Calu3 (cell line): ENCODE measurements around the gene TAF4B. TPM values are rescaled to one million over a fixed set of nuclear protein-coding genes. Genes with fewer than 3 reads are reported as not detected.

Experiments used
- BruUV-seq: library from RNA; stranded (reverse); fragments of 400-500 nt; replicated peaks from 2 replicates; lab custom pipeline; 2021; lab: Mats Ljungman, UMichigan
- CTCF ChIA-PET: fragments of 300-600 bp; sonication (Branson Sonifier 250); formaldehyde crosslinking; loops from one replicate; lab custom pipeline; 2022; ENCODE audit warnings: antibody characterized with exemption; lab: Charles Lee
- DNase-seq: peaks from one replicate; pipeline ENCODE4 v3.0.0; 2022
- H3K27ac Mint-ChIP-seq: one replicate; pipeline ENCODE4 v1.8.0; 2022; ENCODE audit warnings: mixed read lengths; ENCODE audit not compliant: unreplicated experiment
- H3K27me3 Mint-ChIP-seq: one replicate; pipeline ENCODE4 v1.8.0; 2022; ENCODE audit warnings: mixed read lengths; ENCODE audit not compliant: unreplicated experiment
- H3K36me3 Mint-ChIP-seq: one replicate; pipeline ENCODE4 v1.8.0; 2022; ENCODE audit warnings: mild to moderate bottlenecking, moderate library complexity, mixed read lengths; ENCODE audit not compliant: insufficient read depth, unreplicated experiment
- H3K4me1 Mint-ChIP-seq: one replicate; pipeline ENCODE4 v1.8.0; 2022; ENCODE audit warnings: mild to moderate bottlenecking, low read depth, mixed read lengths; ENCODE audit not compliant: unreplicated experiment
- H3K4me3 Mint-ChIP-seq: one replicate; pipeline ENCODE4 v1.8.0; 2022; ENCODE audit warnings: mild to moderate bottlenecking, low read depth, moderate library complexity, mixed read lengths; ENCODE audit not compliant: unreplicated experiment
- H3K9me3 Mint-ChIP-seq: one replicate; pipeline ENCODE4 v1.8.0; 2022; ENCODE audit warnings: low read depth, mixed read lengths; ENCODE audit not compliant: unreplicated experiment
- CTCF ChIP-seq: fragments of 200-600 bp; IDR thresholded peaks from one replicate; pipeline ENCODE4 v1.8.0; 2022; ENCODE audit warnings: antibody characterized with exemption; ENCODE audit not compliant: unreplicated experiment
- intact Hi-C: fragments of 100-400 bp; cut with micrococcal nuclease; formaldehyde crosslinking; loops from one replicate; pipeline ENCODE4 v1.10.0; 2022; ENCODE audit not compliant: unreplicated experiment
- total RNA-seq: library from RNA; stranded (reverse); gene quantifications from 2 replicates; pipeline ENCODE4 v1.2.3, GENCODE V29; 2022

The TAF4B gene
- total RNA-seq, 1 experiment from 2014 or later = 9.6 TPM

- BruUV-seq = no TSS peak
- H3K36me3 Mint-ChIP-seq = peaks cover 6% of the 10 kb centered on the region
- no peak overlapping the region for H3K27ac Mint-ChIP-seq
- CTCF ChIA-PET = interaction anchor here (1.0 kb wide), 1 partner anchor 10 kb away, joined by 3 read pairs; no protein-coding TSS in a partner anchor
- no peak overlapping the region for H3K4me3 Mint-ChIP-seq
- intact Hi-C loops = no loop called here
- H3K4me1 Mint-ChIP-seq = peaks cover 22% of the 10 kb centered on the region
- H3K9me3 Mint-ChIP-seq = peaks cover 3% of the 10 kb centered on the region
- TF ChIP-seq CTCF = no peak
- no peak for DNase-seq
- H3K27me3 Mint-ChIP-seq = no peaks in the 10 kb centered on the region
Observed at GRCh38 chr18:26438980-26439379, 212.7 kb downstream of the TAF4B start.

- Mint-ChIP-seq H3K4me1 (peaks cover 22% of the 10 kb centered on the region), H3K4me3 (no peak overlapping the region), H3K36me3 (peaks cover 6% of the 10 kb centered on the region), H3K27me3 (no peaks in the 10 kb centered on the region), H3K27ac (no peak overlapping the region), H3K9me3 (peaks cover 4% of the 10 kb centered on the region)
- TF ChIP-seq CTCF = no peak
- CTCF ChIA-PET = no interaction called here
- intact Hi-C loops = no loop called here
- no TSS peak for BruUV-seq
- DNase-seq = no peak
Observed at GRCh38 chr18:26439537-26439936, 213.3 kb downstream of the TAF4B start.

GRCh38 chr18:26440644-26441043 is 214.4 kb downstream of the TAF4B start:
- no peak for TF ChIP-seq CTCF
- Mint-ChIP-seq H3K36me3 (peaks cover 6% of the 10 kb centered on the region), H3K27me3 (no peaks in the 10 kb centered on the region), H3K27ac (no peak overlapping the region), H3K9me3 (peaks cover 4% of the 10 kb centered on the region), H3K4me3 (no peak overlapping the region), H3K4me1 (peaks cover 17% of the 10 kb centered on the region)
- BruUV-seq = no TSS peak
- DNase-seq = no peak
- CTCF ChIA-PET = interaction anchor here (1.6 kb wide), 1 partner anchor 40 kb away, joined by 5 read pairs; no protein-coding TSS in a partner anchor
- intact Hi-C loops = no loop called here

Other genes starting within 250 kb of the TAF4B start
- gene SS18, start 135.8 kb upstream of the TAF4B start, total RNA-seq = 86.6 and 89.9 TPM in 2 replicates
- not detected in 2 replicates for gene PSMA8, start 92.6 kb upstream of the TAF4B start, total RNA-seq